Measurements from ENCODE around the gene SIAH2.

- TF ChIP-seq CTCF (IDR thresholded peaks at IDR 0.05) (no peak), ZBTB33 (IDR thresholded peaks at IDR 0.05; ENCODE audit: borderline replicate concordance, low read depth) (no peak), POLR2AphosphoS5 (IDR thresholded peaks at IDR 0.05; ENCODE audit: low read depth, low read length) (no peak), FOXJ3 (CRISPR knock-in tag; IDR thresholded peaks at IDR 0.05) (no peak), USF2 (IDR thresholded peaks at IDR 0.05; ENCODE audit: borderline replicate concordance, low read depth, low read length) (no peak), EP300 (IDR thresholded peaks at IDR 0.05; ENCODE audit: borderline replicate concordance in 1 of 2, low read depth in 1 of 2, low read length in 1 of 2) (no peak)
These were observed 40.7 kb downstream of the SIAH2 start for GRCh38 chr3:150722267-150722666.
